ENCODE measurements around the gene NRIP1. TPM values are rescaled to one million over a fixed set of nuclear protein-coding genes. Genes with fewer than 3 reads are reported as not detected.

The NRIP1 gene
- total and polyA plus RNA-seq, 2 experiments from 2014 or later = 12.5 to 31.2 TPM

- Histone ChIP-seq H3K27ac (no peak overlapping the region), H3K9ac (no peak overlapping the region), H3K9me3 (ENCODE audit: low read depth) (no peaks in the 10 kb centered on the region), H3K4me1 (ENCODE audit: insufficient read depth) (peaks cover 31% of the 10 kb centered on the region), H3K79me2 (ENCODE audit: insufficient read depth) (peaks cover 99% of the 10 kb centered on the region), H3K4me2 (ENCODE audit: unreplicated experiment) (no peak overlapping the region), H4K20me1 (ENCODE audit: insufficient read depth) (no peaks in the 10 kb centered on the region), H3K36me3 (ENCODE audit: low read depth) (no peaks in the 10 kb centered on the region; the same call in 1 of the 2 replicates), H3F3A (ENCODE audit: insufficient read depth) (peaks cover 25% of the 10 kb centered on the region), H3K4me3 (no peak overlapping the region), H2AFZ (no peak overlapping the region), H3K9me2 (ENCODE audit: insufficient read depth) (no peaks in the 10 kb centered on the region), H3K27me3 (replicated peaks; ENCODE audit: insufficient read depth) (no peaks in the 10 kb centered on the region)
- WGBS, 2 experiments (ENCODE audit: low coverage in 1 of 2, low lambda C conversion rate in 2 of 2, missing lambda C conversion rate in 2 of 2) = 96 to 98% methylated on average over 2 of the region's 2 CpGs
- TF ChIP-seq EZH2 (IDR thresholded peaks at IDR 0.05; ENCODE audit: insufficient read depth, poor library complexity, severe bottlenecking) (no peak), EZH2phosphoT487 (IDR thresholded peaks at IDR 0.05; ENCODE audit: insufficient read depth, low read depth) (no peak)
- no peak for DNase-seq
- in situ Hi-C loops (cut with MboI) = no loop called here
Observed at GRCh38 chr21:14993115-14993514, 71.7 kb downstream of the NRIP1 start.

GRCh38 chr21:14991957-14992356, 72.8 kb downstream of the NRIP1 start:
- H3K79me2 ChIP-seq (ENCODE audit: insufficient read depth) = peaks cover 99% of the 10 kb centered on the region
- 93% methylated on average over 8 of the region's 8 CpGs for WGBS, 2 experiments (ENCODE audit: low coverage in 1 of 2, low lambda C conversion rate in 2 of 2, missing lambda C conversion rate in 2 of 2)
- H2AFZ ChIP-seq = no peak overlapping the region
- H3K9me3 ChIP-seq (ENCODE audit: low read depth) = no peaks in the 10 kb centered on the region
- no peak overlapping the region for H3K27ac ChIP-seq
- H3K36me3 ChIP-seq (ENCODE audit: low read depth) = peaks cover 3% of the 10 kb centered on the region; the same call in 1 of the 2 replicates
- in situ Hi-C loops (cut with MboI) = no loop called here
- H3K4me1 ChIP-seq (ENCODE audit: insufficient read depth) = peaks cover 31% of the 10 kb centered on the region
- no peak overlapping the region for H3K4me3 ChIP-seq
- no peak for TF ChIP-seq EZH2phosphoT487 (IDR thresholded peaks at IDR 0.05; ENCODE audit: insufficient read depth, low read depth)
- no peak for TF ChIP-seq EZH2 (IDR thresholded peaks at IDR 0.05; ENCODE audit: insufficient read depth, poor library complexity, severe bottlenecking)
- H3K9ac ChIP-seq = no peak overlapping the region
- no peaks in the 10 kb centered on the region for H3K27me3 ChIP-seq (replicated peaks; ENCODE audit: insufficient read depth)
- H4K20me1 ChIP-seq (ENCODE audit: insufficient read depth) = no peaks in the 10 kb centered on the region
- H3K9me2 ChIP-seq (ENCODE audit: insufficient read depth) = no peaks in the 10 kb centered on the region
- H3K4me2 ChIP-seq (ENCODE audit: unreplicated experiment) = no peak overlapping the region
- DNase-seq = no peak
- H3F3A ChIP-seq (ENCODE audit: insufficient read depth) = peaks cover 21% of the 10 kb centered on the region

- in situ Hi-C loops (cut with MboI) = no loop called here
- WGBS, 2 experiments (ENCODE audit: low coverage in 1 of 2, low lambda C conversion rate in 2 of 2, missing lambda C conversion rate in 2 of 2) = 69 to 75% methylated on average over 2 of the region's 2 CpGs
- H3K79me2 ChIP-seq (ENCODE audit: insufficient read depth) = peaks cover 100% of the 10 kb centered on the region
Observed at GRCh38 chr21:14989359-14989758, 75.4 kb downstream of the NRIP1 start.

GRCh38 chr21:14988760-14989159, 76.0 kb downstream of the NRIP1 start:
- H3K27me3 ChIP-seq (replicated peaks; ENCODE audit: insufficient read depth) = no peaks in the 10 kb centered on the region
- H2AFZ ChIP-seq = no peak overlapping the region
- H4K20me1 ChIP-seq (ENCODE audit: insufficient read depth) = no peaks in the 10 kb centered on the region
- WGBS, 2 experiments (ENCODE audit: low coverage in 1 of 2, low lambda C conversion rate in 2 of 2, missing lambda C conversion rate in 2 of 2) = 65 to 70% methylated on average over 3 of the region's 3 CpGs
- H3K9me3 ChIP-seq (ENCODE audit: low read depth) = no peaks in the 10 kb centered on the region
- no peak for DNase-seq
- TF ChIP-seq EZH2phosphoT487 (IDR thresholded peaks at IDR 0.05; ENCODE audit: insufficient read depth, low read depth) (no peak), EZH2 (IDR thresholded peaks at IDR 0.05; ENCODE audit: insufficient read depth, poor library complexity, severe bottlenecking) (no peak)
- H3K27ac ChIP-seq = no peak overlapping the region
- H3K79me2 ChIP-seq (ENCODE audit: insufficient read depth) = peaks cover 100% of the 10 kb centered on the region
- peaks cover under 1% of the 10 kb centered on the region; the same call in 1 of the 2 replicates for H3F3A ChIP-seq (ENCODE audit: insufficient read depth)
- in situ Hi-C loops (cut with MboI) = no loop called here
- H3K4me3 ChIP-seq = no peak overlapping the region
- H3K4me1 ChIP-seq (ENCODE audit: insufficient read depth) = peaks cover 8% of the 10 kb centered on the region; the same call in 1 of the 2 replicates
- no peaks in the 10 kb centered on the region for H3K9me2 ChIP-seq (ENCODE audit: insufficient read depth)
- no peak overlapping the region for H3K4me2 ChIP-seq (ENCODE audit: unreplicated experiment)
- no peak overlapping the region for H3K9ac ChIP-seq
- H3K36me3 ChIP-seq (ENCODE audit: low read depth) = peaks cover 11% of the 10 kb centered on the region; the same call in 1 of the 2 replicates

More at GRCh38 chr21:14989359-14989758, 75.4 kb downstream of the NRIP1 start:
- H2AFZ ChIP-seq = no peak overlapping the region
- peaks cover 5% of the 10 kb centered on the region; the same call in 1 of the 2 replicates for H3K36me3 ChIP-seq (ENCODE audit: low read depth)
- peaks cover 6% of the 10 kb centered on the region; the same call in 1 of the 2 replicates for H3F3A ChIP-seq (ENCODE audit: insufficient read depth)
- no peak overlapping the region for H3K4me3 ChIP-seq
- no peaks in the 10 kb centered on the region for H4K20me1 ChIP-seq (ENCODE audit: insufficient read depth)
- TF ChIP-seq EZH2 (IDR thresholded peaks at IDR 0.05; ENCODE audit: insufficient read depth, poor library complexity, severe bottlenecking) = no peak
- TF ChIP-seq EZH2phosphoT487 (IDR thresholded peaks at IDR 0.05; ENCODE audit: insufficient read depth, low read depth) = no peak
- no peak overlapping the region for H3K27ac ChIP-seq
- no peaks in the 10 kb centered on the region for H3K27me3 ChIP-seq (replicated peaks; ENCODE audit: insufficient read depth)
- no peak overlapping the region for H3K4me2 ChIP-seq (ENCODE audit: unreplicated experiment)
- no peak overlapping the region for H3K9ac ChIP-seq
- no peaks in the 10 kb centered on the region for H3K9me3 ChIP-seq (ENCODE audit: low read depth)
- no peaks in the 10 kb centered on the region for H3K9me2 ChIP-seq (ENCODE audit: insufficient read depth)
- peaks cover 10% of the 10 kb centered on the region; the same call in 1 of the 2 replicates for H3K4me1 ChIP-seq (ENCODE audit: insufficient read depth)
- DNase-seq = peak; percentile 26

Measured in GM23248 (cell line).